Keratinocyte (primary cell): ENCODE measurements around the gene SDK1.

ENCODE experiments used
- CTCF ChIP-seq, 3 experiments: IDR thresholded peaks in 1 of 3; conservative IDR thresholded peaks in 1 of 3; optimal IDR thresholded peaks in 1 of 3; 2 replicates in 2 of 3; 3 replicates in 1 of 3; pipeline versions ENCODE3 to v1.5.1; 2011; ENCODE audit warnings: low read length in 3 of 3, mild to moderate bottlenecking in 3 of 3, moderate library complexity in 2 of 3, control low read depth in 1 of 3, inconsistent platforms in 1 of 3; ENCODE audit not compliant: insufficient read depth in 2 of 3; ENCODE audit errors: extremely low read depth in 1 of 3
- EZH2 ChIP-seq: IDR thresholded peaks from one replicate; pipeline ENCODE4 v1.6.1; 2012; ENCODE audit warnings: inconsistent platforms, mild to moderate bottlenecking, low read length, moderate library complexity

GRCh38 chr7:4270268-4270667 is 969.2 kb downstream of the SDK1 start:
- TF ChIP-seq EZH2 (no peak), CTCF (optimal IDR thresholded peaks at IDR 0.05 in 1 of 3, IDR thresholded peaks at IDR 0.05 in 1 of 3, conservative IDR thresholded peaks at IDR 0.05 in 1 of 3; ENCODE audit: extremely low read depth in 1 of 3, insufficient read depth in 2 of 3, low read length in 3 of 3) (no peak)
